GM12872 (cell line): Measurements from ENCODE around the gene ALK.

Source experiments
- TF ChIP-seq, protein P1 (sequence below): IDR thresholded peaks from 3 replicates; pipeline ENCODE4 v1.5.1; 2011; ENCODE audit warnings: low read depth, mild to moderate bottlenecking, low read length, moderate library complexity; ENCODE audit not compliant: insufficient read depth

ALK gene

DNA sequence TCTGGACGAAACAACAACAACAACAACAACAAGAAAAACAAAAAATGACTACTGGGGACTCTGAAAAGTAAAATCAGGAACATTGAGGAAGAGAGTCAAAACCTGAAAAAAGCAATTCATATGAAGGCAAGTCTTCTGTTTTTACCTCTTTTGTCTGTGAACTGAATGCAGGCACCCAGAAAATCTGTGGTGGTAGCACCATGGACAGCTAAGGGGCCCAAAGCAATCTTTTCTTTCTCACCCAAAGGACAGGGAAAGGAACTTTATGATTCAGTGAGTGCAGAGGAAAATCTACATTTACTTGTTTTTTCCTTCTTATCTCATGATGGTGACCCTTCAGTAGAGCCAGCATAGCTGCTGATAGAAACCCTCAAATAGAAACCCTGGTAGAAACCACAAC, 10.4 kb downstream of the ALK start:
- TF ChIP-seq, protein P1, sequence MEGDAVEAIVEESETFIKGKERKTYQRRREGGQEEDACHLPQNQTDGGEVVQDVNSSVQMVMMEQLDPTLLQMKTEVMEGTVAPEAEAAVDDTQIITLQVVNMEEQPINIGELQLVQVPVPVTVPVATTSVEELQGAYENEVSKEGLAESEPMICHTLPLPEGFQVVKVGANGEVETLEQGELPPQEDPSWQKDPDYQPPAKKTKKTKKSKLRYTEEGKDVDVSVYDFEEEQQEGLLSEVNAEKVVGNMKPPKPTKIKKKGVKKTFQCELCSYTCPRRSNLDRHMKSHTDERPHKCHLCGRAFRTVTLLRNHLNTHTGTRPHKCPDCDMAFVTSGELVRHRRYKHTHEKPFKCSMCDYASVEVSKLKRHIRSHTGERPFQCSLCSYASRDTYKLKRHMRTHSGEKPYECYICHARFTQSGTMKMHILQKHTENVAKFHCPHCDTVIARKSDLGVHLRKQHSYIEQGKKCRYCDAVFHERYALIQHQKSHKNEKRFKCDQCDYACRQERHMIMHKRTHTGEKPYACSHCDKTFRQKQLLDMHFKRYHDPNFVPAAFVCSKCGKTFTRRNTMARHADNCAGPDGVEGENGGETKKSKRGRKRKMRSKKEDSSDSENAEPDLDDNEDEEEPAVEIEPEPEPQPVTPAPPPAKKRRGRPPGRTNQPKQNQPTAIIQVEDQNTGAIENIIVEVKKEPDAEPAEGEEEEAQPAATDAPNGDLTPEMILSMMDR: no peak

DNA sequence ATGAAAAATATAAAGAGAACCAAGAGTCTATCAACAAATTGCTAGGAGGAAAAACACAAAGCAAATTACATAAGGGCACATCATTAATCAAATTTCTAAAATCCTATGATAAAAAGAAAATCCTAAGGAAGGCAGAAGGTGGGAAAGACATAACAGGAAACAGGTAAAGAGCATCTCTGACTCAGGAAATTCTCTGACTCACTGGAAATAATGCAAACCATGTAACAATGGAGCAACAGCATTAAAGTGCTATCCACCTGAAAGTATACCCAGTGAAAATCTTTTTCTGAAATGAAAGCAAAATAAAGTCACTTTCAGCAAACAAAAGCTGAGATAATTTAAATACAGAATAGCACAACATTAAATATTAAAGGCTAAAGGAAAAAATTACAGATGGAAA, 10.9 kb downstream of the ALK start:
- TF ChIP-seq, protein P1: no peak

DNA sequence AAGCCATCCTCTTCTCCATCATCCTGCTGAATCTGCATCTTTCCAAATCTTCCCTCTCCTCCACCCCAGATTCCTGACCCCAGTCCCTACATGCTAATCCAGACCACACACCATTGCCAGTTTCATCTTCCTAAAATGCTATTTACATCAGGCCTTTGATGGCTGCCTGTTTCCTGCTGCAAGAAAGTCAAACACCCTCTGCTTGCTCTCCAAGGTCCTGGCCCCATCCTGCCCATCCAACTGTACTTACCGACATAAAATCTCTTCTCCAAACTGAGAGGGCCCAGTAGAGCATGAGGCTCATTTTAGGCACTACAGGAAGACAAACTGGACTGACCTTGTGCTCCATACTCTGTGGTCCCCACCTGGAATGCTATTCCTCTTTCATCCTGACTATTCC, 19.0 kb downstream of the ALK start:
- TF ChIP-seq, protein P1: no peak

DNA sequence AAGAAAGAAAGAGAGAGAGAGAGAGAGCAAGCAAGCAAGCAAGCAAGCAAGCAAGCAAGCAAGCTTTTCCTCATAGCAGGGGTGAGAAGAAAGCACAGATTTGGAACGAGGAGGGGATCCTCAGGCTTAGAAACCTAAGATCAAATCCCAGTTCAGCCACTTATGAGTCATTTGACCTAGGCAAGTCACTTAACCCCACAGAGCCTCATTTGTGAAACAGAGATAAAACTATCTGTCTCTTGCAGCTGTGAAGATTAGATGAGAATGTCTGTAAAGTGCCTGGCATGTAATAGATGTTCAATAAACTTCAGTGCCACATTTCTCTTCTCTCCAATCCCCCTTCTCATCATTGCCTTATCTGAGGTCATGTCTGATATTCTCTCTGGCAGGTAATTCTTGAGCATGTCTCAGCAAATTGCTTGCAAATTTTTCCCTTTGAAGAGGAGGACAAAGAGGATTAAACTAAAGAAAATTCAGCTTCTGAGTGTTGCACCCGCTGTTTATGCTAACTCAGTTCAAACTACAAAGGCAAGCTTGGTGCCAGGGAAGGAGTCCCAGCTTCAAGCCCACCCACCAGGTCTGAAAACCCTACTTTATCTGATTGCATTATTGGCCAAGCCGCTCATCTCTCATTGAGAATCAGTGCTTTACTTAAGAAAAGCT, 20.3 kb downstream of the ALK start:
- TF ChIP-seq, protein P1: no peak

DNA sequence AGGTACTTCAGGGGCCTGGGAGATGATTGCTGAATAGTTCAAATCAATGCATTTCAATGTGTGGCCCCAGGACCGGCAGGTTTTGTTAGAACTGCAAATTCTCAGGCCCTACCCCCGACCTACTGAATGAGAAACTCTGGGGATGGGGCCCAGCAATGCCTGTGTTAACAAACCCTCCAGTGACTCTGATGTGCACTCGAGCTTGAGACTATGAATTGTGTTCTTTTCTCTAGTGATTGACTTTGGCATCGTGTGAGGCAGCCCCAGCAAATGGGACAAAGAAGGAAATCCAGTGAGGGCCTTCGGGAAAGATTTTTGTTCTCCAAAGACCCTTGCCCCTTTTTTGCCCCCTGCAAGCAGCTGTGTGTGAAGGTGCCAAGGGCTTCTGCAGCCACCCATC, 22.4 kb downstream of the ALK start:
- TF ChIP-seq, protein P1: no peak

DNA sequence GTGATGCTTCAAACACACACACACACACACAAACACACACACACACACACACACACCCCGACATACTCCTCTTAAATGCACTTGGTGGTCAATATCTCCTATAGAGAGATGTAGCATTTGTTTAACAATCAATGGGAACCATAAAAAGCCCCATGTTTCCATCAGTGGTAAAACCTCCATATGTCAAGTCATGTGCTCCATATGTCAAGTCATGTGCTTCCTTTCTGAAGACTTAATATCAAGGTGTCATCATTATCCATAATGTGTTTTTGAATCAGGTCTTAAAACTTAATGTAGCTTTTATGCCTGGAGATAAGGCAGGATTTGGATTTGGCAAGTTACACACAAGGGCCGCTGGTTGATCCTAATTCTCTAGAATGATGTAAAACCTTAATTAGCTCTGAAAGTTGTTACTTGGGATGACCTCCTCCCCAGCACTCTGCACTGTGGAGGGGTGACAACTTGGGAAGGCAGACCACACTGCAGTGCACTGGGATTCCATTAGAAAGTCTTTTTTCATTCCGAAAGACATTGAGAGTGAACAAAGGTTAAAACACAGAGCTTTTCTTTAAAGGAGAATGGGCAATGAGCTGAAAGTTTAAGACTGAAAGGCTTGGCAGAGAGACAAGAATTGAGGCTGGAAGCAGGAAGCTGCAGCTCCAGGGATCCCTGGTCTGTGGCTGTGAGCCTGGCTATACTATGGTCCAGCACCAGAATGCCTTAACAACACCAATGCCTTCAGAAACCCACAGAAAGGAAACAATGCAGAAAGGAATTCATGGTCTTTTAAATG, 26.4 kb downstream of the ALK start:
- TF ChIP-seq, protein P1: no peak

DNA sequence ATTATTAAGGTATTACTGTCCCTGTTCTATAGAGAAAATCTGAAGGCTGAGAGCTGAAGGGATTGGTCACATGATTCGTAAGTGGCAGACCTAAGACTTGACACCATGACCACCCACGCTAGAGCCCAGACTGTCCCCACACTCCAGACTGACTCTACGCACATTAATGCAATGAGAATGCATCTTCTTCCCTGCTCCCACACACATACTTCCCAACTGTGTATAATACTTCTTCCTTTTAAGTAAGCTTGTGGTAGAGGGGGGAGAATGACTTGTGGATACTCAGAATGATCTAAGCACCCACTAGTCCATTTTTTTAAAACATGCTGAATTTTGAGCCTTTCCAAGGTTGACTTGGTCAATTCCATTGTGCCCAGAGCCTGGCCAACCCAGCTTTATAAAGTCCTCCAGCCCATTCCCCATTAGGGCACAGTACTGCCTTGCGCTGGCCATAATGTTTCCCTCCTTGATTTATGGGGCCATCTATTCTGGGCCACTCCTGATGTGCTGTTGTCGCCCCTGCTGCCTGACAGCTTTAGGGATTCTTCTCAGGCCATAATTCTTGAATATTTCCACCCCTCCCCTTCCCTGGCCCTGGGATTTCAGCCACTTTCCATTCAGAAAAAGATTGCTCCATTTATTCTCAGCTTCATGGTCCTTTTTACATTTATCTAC, 28.7 kb downstream of the ALK start:
- TF ChIP-seq, protein P1: no peak
